Measurements from ENCODE around the gene NANOS2.
"Not testable (repeated sequence)": the region's sequence is repeated elsewhere in the genome, so short reads cannot be mapped to it uniquely, and the experiment has no call there.

NANOS2 gene

DNA sequence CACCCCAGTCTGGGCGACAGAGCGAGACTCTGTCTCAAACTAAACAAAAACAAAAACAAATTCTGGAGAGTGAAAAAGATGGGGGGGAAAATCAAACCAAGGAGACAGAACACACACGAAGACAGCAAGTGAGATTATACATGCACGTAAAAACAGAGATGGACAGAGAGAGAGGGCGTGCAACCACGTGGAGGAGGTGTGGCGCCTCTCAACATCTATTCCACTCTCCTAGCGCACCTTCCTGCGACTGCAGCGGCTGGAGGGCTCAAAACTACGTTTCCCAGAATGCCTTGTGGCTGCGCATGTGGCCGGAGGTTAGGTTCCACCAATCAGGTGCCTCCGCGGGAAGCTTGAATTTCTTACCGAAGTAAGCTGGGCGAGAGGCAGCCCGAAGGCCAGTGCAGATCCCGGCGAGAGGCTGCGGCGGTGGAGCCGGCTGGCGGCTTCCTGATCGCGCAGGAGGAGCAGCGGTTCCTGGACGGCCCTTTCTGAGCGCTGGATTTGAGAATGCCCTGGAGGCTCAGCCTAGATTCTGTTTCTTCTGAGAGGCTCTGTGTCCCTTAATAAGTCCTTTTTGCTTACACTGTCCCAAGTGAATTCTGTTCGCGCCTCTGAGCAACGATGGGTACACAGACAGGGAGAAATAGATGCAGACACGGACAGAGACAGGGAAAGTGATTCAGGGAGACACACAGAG, 13.1 kb upstream of the NANOS2 start:
- DNase-seq: peak; percentile 91

DNA sequence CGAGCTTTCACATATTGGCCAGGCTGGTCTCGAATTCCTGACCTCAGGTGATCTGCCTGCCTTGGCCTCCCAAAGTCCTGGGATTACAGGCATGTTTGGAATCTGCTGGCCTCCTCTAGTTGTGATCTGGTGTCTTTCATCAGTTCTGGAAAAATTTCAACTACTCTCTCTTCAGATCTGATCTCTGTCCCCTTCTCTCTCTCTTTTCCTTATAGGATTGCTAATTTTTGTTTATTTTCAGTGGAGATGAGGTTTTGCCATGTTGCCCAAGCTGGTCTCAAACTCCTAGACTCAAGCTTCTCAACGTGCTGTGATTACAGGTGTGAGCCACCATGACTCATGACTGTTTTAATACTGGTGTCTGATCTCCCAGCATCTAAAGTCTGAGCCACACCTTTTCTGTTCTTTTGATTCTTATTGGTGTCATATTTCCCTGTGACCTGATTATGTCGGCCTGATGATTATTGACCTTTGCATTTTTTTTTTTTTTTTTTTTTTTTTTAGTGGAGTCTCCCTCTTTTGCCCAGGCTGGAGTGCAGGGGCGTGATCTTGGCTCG, 10.4 kb upstream of the NANOS2 start:
- no peak for DNase-seq

DNA sequence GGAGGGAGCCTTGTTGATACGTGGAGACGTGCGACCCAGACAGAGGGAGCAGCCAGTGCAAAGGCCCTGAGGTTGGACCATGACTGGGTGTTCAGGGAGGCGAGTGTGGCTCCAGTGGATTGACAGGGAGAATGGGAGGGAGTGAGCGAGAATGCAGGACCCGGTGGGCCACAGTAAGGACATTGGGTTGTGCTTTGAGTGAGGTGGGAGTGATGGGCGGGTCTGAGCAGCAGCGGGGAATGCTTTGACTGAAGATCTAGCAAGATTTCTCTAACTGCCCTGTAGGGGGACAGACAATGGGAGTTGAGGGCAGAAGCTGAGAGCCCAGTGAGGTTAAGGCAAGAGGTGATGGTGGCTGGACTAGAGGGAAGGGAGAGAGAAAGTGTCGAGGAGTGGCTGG, 7.7 kb upstream of the NANOS2 start:
- no peak for DNase-seq

DNA sequence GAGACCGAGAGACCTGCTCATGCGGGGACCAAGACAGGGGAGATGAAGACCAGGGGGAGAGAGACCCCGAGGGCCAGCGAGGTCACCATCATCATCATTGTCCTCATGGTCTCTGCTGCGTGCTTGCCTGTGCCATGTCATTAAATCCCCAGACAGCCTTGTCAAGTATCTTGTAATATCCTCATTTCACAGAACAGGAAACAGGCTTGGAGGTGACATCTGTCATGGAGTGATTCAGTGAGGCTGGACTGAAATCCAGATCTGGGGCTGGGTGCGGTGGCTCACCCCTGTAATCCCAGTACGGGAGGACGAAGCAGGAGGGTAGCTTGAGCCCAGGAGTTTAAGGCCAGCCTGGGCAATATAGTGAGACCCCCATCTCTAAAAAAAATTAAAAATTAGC, 5.9 kb upstream of the NANOS2 start:
- no peak for DNase-seq

DNA sequence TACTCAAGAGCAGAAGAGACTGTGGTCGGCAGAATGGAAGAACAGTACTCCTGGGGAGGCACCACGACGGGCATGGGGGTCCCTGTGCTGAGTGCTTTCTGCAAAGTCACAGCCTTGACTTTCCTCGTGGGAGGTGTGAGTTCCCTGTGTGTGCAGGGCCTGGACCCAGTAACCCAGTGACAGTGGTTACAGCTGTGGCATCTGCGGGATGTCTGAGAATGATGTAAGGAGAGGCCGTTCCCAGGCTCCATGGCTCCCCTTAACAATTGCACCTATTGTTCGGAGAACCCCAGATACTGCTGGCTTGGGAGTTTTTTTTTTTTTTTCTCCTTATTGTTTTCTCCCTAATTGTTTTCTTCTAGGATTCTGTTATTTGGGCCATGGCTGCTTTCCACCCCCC, 5.1 kb upstream of the NANOS2 start:
- no peak for DNase-seq

DNA sequence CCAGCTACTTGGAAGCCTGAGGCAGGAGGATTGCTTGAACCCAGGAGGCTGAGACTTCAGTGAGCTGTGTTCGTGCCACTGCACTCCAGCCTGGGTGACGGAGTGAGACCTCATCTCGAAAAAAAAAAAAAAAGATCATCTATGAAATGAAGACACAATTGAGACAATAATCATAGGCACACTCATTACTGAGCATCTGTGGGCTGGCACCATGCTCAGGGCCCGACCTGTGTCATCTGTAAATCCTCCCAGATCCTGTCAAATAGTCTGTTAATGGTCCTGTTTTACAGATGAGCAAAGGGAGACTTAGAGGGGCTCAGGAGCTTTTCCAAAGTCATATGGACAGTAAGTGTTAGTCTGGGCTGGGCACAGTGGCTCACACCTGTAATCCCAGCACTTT, 4.1 kb upstream of the NANOS2 start:
- DNase-seq: no peak

DNA sequence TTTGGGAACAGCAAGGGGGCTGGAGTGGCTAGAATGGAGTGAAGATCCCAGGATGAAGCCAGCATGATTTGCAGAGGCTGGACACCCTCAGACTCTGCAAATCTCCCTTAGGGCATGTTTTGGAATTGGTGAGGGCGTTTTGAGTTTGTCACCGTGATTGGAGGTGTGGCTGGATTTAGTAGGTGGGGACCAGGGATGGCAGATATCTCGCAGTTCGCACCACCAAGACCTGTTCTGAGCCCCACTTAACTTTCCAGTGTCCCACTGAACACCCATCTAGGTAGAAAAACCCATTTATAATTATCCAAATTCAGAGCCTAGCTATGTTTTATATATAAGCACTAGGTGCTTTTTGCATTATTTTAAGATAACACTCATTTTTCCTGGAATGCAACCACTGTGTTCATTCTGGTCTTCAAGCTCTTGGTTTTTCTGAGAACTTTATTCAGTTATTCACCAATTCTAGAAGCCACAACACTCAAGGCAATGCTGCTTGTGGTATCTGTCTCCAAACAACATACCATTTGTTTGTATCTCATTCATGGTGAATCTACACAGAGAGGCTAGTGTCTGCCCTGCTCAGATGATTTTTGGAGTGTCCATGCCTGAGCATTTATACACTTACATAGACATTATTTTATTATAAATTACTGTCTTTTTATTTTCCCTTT, 3.0 kb upstream of the NANOS2 start:
- no peak for DNase-seq

DNA sequence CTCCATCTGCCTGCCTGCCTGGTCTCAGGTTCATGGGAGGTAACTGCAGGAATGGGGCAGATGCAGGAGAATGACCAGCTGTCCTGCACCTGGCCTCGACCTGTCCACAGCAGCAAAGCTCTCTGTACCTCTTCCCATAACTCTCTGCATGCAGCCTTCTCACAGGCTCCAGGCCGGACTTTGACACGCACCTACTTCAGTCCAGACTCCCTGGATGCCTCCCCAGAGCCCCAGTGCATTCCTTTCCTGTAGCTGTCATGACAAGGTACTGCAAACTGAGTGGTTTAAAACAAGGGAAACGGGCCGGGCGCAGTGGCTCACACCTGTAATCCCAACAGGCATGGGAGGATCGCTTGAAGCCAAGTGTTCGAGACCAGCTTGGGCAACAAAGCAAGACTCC, 3.3 kb downstream of the NANOS2 start:
- DNase-seq: no peak

DNA sequence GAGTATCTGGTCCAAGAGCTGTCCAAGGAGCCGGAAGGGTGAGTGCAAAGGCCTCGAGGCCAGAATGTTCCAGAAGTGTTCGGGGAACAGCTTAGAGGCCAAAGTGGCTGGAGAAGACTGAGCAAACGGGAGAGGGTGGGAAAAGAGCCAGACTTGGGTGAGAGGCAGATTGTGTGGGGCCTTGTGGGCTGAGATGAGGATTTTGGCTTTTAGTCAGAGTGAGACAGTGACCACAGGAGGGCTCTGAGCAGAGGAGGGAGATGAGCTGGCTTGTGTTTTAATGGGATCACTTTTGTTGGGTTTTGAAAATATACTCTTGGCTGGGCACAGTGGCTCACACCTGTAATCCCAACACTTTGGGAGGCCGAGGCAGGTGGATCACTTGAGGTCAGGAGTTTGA, 5.6 kb downstream of the NANOS2 start:
- no peak for DNase-seq

DNA sequence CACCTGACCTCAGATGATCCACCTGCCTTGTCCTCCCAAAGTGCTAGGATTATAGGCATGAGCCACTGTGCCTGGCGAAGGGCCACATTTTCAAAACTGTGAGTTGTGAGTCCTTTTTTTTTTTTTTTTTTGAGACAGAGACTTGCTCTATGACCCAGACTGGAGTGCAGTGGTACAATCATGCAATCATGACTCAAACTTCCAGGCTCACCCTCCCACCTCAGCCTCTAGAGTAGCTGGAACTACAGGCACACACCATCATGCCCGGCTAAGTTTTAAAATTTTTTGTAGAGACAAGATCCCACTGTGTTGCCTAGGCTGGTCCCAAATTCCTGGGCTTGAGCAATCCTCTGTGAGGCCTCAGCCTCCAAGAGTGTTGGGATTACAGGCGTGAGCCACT, 8.4 kb downstream of the NANOS2 start:
- no peak for DNase-seq

DNA sequence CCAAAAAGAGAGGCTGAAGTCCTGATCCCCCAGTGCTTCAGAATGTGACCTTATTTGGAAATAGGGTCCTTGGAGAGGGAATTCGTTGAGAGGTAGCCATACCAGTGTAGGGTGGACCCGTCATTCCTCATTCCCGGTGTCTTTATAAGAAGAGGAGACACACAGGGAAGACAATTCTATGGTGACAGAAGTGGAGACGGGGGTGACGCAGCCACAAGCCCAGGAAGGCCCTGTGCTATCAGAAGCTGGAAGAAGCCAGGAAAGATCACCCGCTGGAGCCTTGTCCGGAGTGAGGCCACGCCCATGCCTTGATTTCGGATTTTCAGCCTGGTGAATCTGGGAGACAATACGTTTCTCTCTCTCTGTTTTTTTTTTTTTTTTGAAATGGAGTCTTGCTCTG, 9.6 kb downstream of the NANOS2 start:
- DNase-seq: no peak

DNA sequence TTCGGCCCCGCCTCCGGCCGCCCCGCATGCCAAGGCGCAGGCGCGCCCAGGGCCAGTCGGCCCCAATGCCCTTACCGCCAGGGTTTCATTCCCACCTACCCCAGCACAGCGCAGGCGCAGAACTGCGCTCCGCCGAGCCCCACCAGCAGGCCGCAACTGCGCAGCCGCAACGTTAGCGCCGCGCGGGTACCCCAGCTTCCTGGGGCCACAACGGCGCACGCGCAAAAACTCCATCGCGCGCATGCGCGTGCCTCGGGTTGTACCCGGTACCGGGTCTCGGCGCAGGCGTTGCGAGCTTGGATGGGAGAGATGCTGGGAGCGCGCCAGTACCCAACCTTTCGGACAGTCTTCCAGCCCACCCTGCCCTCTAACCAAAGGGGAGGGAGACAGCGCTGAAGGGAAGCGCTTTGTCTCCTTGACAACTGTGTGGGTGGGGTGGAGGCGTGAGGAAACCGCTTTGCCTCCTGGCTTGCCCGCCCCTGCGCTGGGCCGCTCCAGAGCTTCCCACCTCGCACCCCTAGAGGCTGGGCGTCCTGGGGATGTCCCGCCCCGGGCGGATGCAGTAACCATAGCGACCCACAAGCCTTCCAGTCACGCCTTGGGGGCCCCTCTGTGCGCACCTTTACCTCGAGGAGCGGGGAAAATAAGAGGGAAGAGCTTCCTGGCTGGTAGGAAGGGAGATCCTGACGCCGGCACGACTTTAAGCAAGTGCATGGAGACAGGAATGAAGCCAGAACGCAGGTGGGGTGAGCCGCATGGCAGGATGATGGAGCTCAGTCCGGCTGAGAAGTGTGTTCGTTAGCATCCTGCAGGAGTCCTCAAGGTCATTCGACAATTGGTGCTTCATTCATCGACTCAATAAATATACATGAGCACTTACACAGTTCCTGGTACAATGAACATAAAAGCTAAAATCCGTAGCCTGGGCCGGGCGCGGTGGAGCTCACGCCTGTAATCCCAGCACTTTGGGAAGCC, 11.6 kb downstream of the NANOS2 start:
- peak; percentile 97 for DNase-seq

DNA sequence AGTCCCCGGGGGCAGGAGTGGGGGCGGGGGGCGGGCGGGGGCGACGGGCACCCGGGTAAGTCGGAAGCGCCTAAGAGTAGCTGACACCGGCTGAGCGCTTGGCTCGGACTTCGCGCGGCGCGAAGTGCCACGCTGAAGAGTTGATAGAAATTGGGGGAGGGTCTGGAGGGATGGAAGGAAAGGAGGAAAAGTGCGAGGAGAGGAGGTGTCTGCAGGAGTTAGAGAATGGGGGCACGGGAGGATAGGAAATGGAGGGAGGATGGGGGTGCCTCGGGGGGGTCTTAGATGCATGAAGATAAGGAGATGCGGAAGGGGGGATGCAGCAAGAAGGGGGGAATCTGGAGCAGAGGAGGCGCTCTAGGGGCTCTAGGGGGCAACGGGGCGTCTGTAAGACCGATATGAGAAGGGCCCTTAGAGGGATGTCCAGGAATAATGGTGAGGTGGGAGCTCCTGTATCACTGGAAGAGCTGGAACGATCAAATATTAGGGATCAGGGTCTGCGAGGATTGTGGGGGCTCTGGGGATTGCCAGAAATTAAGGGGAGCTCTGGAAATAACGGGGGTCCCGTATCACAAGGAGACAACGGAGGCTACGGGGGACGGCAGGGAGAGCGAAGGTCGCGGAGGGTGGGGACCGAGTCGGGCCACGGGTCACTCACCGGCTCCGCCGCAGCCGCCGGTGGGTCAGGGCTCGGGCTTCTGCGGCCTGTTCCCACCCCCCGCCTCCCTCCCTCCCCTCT, 12.5 kb downstream of the NANOS2 start, which contains the start of gene MYPOP:
Gene MYPOP, minus strand, starts transcription at position 702 of the 739 bp plus-strand sequence. CDS start 840 bp downstream, outside the sequence.
- DNase-seq: no peak

DNA sequence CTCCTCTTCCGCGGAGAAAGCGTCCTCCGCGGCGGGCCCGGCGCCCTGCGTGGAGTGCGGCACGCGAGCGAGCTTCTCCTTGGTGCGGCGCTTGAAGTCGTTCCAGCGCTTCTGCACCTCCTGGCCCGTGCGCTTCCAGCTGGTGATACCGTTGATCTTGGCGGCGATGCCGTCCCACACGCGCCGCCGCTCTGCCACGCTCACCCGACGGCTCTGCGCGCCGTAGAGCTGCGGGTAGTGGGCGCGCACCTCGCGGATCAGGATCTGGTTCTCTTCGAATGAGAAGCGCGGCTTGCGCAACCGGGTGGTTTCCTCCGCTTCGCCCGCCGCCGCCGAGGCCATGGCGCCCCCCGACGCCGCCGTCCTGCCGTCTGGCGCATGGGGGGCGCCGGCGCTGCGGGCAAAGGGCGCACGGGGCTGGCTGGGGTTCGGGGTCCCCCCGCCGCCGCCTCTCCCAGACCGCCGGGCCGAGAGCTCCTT, 13.1 kb downstream of the NANOS2 start:
- DNase-seq: no peak

DNA sequence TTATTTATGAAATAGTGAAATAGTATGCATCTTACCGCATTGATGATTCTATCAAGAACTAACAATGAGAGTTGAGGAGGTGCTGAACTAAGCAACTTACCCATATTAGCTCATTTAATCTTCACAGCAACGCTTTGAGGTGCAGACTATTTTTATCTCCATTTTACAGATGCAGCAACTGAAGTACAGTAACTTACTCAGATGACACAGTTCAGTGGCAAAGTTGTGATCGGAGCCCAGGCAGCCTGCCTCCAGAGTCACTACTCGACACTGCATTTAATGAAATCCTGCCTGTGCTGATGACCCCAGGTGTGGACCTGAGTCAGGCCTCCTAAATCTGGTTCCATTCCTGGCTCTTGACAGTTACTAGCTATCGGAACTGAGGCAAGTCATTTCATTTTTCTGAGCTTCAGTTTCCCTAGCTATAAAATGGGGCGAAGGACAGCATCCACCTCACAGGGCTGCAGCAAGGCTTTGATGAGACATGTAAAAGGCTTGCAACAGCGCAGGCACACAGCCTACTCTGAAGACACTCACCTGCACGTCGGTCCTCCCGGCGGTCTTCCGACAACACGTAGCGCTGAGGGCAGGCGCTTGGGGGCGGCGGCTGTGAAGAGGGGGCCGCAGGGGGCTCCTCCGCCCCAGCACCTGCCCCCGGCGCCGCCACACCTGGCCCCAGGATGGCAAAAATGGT, 13.7 kb downstream of the NANOS2 start:
- DNase-seq: no peak

DNA sequence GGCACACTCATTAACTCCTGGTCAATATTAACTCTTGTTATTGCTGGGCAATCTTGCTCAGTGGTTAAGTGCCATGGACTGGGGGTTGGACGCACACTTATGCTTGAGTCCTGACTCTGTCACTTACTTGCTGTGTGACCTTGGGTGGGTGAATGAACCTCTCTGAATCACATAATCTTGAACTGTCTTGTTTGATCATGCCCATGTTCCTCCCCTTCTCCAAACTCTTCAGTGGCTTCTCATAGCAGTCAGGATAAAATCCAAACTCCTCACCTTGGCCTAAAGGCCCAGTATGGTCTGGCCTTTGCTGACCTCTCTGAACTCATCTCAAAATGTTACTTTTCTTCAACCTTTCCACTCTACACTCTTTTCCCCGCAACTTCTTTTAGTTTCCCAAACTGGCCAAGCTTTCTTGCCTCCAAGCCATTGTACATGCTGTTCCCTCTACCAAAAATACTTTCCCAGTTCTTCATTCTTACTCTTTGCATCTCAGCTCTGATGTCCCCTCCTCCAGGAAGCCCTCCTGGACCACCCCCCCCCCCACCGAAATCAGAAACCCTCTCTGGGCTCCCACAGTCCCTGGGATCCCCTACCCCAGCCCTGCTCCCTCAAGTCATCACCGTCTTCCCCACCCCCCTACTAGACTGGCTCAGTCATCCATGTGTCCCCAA, 14.5 kb downstream of the NANOS2 start:
- no peak for DNase-seq

DNA sequence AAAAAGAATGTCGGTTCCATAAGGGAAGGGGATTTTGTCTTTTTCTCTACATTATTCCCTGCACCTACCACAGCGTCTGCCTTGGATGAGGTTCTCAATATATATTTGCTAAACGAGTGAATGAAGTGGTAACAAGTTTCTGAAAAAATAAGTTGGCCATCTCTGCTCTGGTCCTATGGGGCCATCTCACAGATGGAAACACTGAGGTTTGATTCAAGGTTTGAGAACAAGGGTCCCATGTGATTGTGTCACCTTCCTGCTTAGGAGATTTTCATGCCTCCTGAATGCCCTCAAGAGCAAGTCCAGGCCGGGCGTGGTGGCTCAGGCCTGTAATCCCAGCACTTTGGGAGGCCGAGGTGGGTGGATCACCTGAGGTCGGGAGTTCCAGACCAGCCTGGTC, 15.3 kb downstream of the NANOS2 start:
- no peak for DNase-seq

DNA sequence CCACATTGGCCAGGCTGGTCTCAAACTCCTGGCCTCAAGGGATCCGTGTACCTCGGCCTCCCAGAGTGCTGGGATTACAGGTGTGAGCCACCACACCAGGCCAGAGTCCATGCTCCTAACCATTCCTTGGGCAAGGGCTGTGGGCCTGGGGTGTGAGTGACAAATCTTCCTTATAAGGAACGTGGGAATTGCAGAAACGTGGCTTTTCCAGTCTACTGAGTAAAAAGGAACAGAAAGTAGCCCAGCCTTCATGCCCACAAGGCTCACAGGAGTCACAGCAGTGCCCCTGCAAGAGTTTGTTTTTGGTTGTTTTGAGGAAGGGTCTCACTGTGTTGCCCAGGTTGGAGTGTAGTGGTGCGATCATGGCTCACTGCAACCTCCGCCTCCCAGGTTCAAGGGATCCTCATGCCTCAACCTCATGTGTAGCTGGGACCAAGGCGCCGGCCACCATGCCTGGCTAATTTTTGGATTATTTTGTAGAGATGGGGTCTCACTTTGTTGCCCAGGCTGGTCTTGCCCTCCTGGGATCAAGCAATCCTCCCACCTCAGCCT, 17.2 kb downstream of the NANOS2 start:
- DNase-seq: no peak

DNA sequence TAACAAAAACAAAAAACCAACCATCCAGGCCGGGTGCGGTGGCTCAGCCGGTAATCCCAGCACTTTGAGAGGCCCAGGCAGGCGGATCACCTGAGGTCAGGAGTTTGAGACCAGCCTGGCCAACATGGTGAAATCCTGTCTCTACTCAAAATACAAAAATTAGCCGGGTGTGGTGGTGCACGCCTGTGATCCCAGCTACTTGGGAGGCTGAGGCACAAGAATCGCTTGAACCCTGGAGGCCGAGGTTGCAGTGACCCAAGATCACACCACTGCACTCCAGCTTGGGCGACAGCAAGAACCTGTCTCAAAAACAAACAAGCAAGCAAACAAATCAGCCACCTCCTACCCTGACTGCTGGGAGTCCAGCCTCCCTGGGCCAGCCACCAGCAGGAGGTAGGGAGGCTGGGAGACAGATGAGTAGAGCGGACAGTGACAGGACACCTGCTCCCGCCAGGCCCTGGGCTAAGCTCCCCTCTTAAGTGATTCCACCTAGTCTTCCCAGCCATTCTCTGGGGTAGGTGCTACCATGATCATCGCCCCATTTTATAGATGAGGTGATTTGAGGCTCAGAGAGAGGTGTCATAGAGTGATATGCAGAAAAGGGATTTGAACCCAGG, 18.5 kb downstream of the NANOS2 start:
- DNase-seq: not testable (repeated sequence)

DNA sequence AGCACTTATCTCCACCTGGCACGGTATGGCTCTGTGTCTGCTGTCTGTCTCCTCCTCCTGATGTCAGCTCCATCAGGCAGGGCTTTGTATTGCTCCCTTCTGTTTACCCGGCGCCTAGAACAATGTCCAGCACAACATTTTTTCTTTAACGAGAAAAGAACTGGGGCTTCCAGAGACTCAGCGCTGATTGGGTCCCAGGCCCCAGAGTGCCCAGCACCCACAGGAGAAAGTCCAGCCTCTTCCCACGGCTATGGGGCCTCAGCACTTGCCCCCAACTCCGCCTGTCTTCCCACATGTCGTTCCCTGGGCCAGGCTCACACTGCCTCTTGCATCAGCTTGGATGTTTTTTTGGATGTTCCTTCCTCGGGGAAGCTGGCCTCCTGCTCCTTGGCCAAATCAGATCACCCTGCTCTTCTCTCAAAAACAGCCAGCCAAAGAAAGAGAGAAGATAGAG, 19.0 kb downstream of the NANOS2 start:
- no peak for DNase-seq

Measured in CD4-positive, alpha-beta T cell treated with Interleukin-4 for 4 hours (primary cell).